IMR-90 (cell line): ENCODE measurements around the gene ITGA2. TPM values are rescaled to one million over a fixed set of nuclear protein-coding genes. Genes with fewer than 3 reads are reported as not detected.

Experiments
- ATAC-seq: fragments of 200-7000 bp; cut with Tn5 transposase; 2 replicates; pipeline ENCODE4 v1.9.1; 2020; ENCODE audit warnings: low read depth, mild to moderate bottlenecking, moderate library complexity
- BruUV-seq: library from RNA; stranded (reverse); fragments of 400-500 nt; replicated peaks from 2 replicates; lab custom pipeline; 2021; lab: Mats Ljungman, UMichigan
- CTCF ChIA-PET: fragments of 300-600 bp; formaldehyde crosslinking; extraction: SDS; loops from one replicate; lab custom pipeline; 2021; ENCODE audit warnings: antibody characterized with exemption; lab: Yijun Ruan, JAX
- POLR2A ChIA-PET: fragments of 300-600 bp; sonication (Branson Sonifier 250); formaldehyde crosslinking; loops from one replicate; lab custom pipeline; 2022; ENCODE audit warnings: antibody characterized with exemption; ENCODE audit not compliant: unreplicated experiment; lab: Charles Lee
- DNase-seq: peaks from one replicate; pipeline ENCODE4 v3.0.0; 2013
- H2AFZ ChIP-seq: replicated peaks from 2 replicates; pipeline ENCODE3; 2013; ENCODE audit warnings: low read length, mild to moderate bottlenecking; ENCODE audit not compliant: poor library complexity
- H2AK5ac ChIP-seq: 2 replicates; pipeline ENCODE4 v1.6.1; 2013; ENCODE audit warnings: low read depth, low read length, inconsistent platforms
- H2AK9ac ChIP-seq: replicated peaks from 2 replicates; pipeline ENCODE3; 2013; ENCODE audit warnings: mild to moderate bottlenecking, low read depth, low read length, moderate library complexity; ENCODE audit not compliant: poor library complexity
- H2BK120ac ChIP-seq: 2 replicates; pipeline ENCODE4 v1.6.1; 2013; ENCODE audit warnings: low read depth, low read length, inconsistent platforms
- H2BK15ac ChIP-seq: 3 replicates; pipeline ENCODE4 v1.6.1; 2013; ENCODE audit warnings: low read depth, low read length, inconsistent platforms
- H2BK20ac ChIP-seq: 2 replicates; pipeline ENCODE4 v1.6.1; 2013; ENCODE audit warnings: low read depth, mild to moderate bottlenecking, inconsistent platforms, low read length, moderate library complexity
- H2BK5ac ChIP-seq: 2 replicates; pipeline ENCODE4 v1.6.1; 2013; ENCODE audit warnings: mild to moderate bottlenecking, low read depth, low read length, inconsistent platforms; ENCODE audit not compliant: poor library complexity, severe bottlenecking
- H3K14ac ChIP-seq: replicated peaks from 2 replicates; pipeline ENCODE4 v1.6.1; 2013; ENCODE audit warnings: low read depth, low read length, inconsistent platforms
- H3K18ac ChIP-seq: 2 replicates; pipeline ENCODE4 v1.6.1; 2013; ENCODE audit warnings: low read depth, low read length, control low read depth
- H3K23ac ChIP-seq: 2 replicates; pipeline ENCODE4 v1.6.1; 2013; ENCODE audit warnings: low read depth, low read length, inconsistent platforms
- H3K27ac ChIP-seq: 2 replicates; pipeline ENCODE4 v1.5.1; 2013; ENCODE audit warnings: mild to moderate bottlenecking, control low read depth, low read length; ENCODE audit not compliant: insufficient read depth
- H3K27me3 ChIP-seq: 2 replicates; pipeline ENCODE4 v1.6.1; 2013; ENCODE audit warnings: low read length; ENCODE audit not compliant: control insufficient read depth, insufficient read depth
- H3K36me3 ChIP-seq: 2 replicates; pipeline ENCODE4 v1.6.1; 2013; ENCODE audit warnings: low read length, mixed read lengths; ENCODE audit not compliant: control insufficient read depth, insufficient read depth
- H3K4ac ChIP-seq: 2 replicates; pipeline ENCODE4 v1.6.1; 2013; ENCODE audit warnings: low read depth, low read length, inconsistent platforms
- H3K4me1 ChIP-seq: 2 replicates; pipeline ENCODE4 v1.6.1; 2013; ENCODE audit warnings: low read length, mixed read lengths; ENCODE audit not compliant: control insufficient read depth, insufficient read depth
- H3K4me2 ChIP-seq: 2 replicates; pipeline ENCODE4 v1.6.1; 2013; ENCODE audit warnings: low read depth, mild to moderate bottlenecking, control low read depth, low read length, moderate library complexity
- H3K4me3 ChIP-seq: 2 replicates; pipeline ENCODE4 v1.5.1; 2013; ENCODE audit warnings: low read depth, mild to moderate bottlenecking, control low read depth, low read length, moderate library complexity; ENCODE audit not compliant: insufficient read depth
- H3K56ac ChIP-seq: 2 replicates; pipeline ENCODE4 v1.6.1; 2013; ENCODE audit warnings: low read length, inconsistent platforms; ENCODE audit not compliant: insufficient read depth; ENCODE audit errors: extremely low read depth
- H3K79me1 ChIP-seq, 2 experiments: 2 replicates each; pipeline ENCODE4 v1.6.1; 2013; ENCODE audit warnings: low read length in 2 of 2, inconsistent platforms in 1 of 2, low read depth in 1 of 2
- H3K9ac ChIP-seq: 2 replicates; pipeline ENCODE4 v1.6.1; 2013; ENCODE audit warnings: low read depth, low read length, control low read depth
- H3K9me1 ChIP-seq: 2 replicates; pipeline ENCODE4 v1.6.1; 2013; ENCODE audit warnings: low read length, inconsistent platforms; ENCODE audit not compliant: insufficient read depth
- H3K9me3 ChIP-seq: 2 replicates; pipeline ENCODE4 v1.6.1; 2013; ENCODE audit warnings: low read length; ENCODE audit not compliant: control insufficient read depth, insufficient read depth
- H4K20me1 ChIP-seq: 2 replicates; pipeline ENCODE4 v1.6.1; 2013; ENCODE audit warnings: low read length, inconsistent platforms; ENCODE audit not compliant: insufficient read depth
- H4K5ac ChIP-seq: 2 replicates; pipeline ENCODE4 v1.6.1; 2013; ENCODE audit warnings: mild to moderate bottlenecking, low read depth, low read length, control low read depth
- H4K8ac ChIP-seq, 2 experiments: 2 replicates each; pipeline ENCODE4 v1.6.1; 2013; ENCODE audit warnings: low read depth in 2 of 2, low read length in 2 of 2, control low read depth in 1 of 2, inconsistent platforms in 1 of 2
- H4K91ac ChIP-seq: 2 replicates; pipeline ENCODE4 v1.6.1; 2013; ENCODE audit warnings: low read depth, low read length, inconsistent platforms; ENCODE audit not compliant: insufficient read depth
- BHLHE40 ChIP-seq: fragments of 150-350 bp; IDR thresholded peaks from 2 replicates; pipeline ENCODE4 v1.6.1; 2016; ENCODE audit warnings: mild to moderate bottlenecking, low read depth, low read length
- CEBPB ChIP-seq: IDR thresholded peaks from 2 replicates; pipeline ENCODE4 v1.6.1; 2012; ENCODE audit warnings: low read depth, low read length, improper control_type of control experiment
- CHD1 ChIP-seq: IDR thresholded peaks from 2 replicates; pipeline ENCODE4 v1.6.1; 2012; ENCODE audit warnings: low read depth, low read length, improper control_type of control experiment
- FOS ChIP-seq: fragments of 150-350 bp; IDR thresholded peaks from 2 replicates; pipeline ENCODE4 v1.6.1; 2016; ENCODE audit warnings: low read depth, low read length
- MAFK ChIP-seq: IDR thresholded peaks from 2 replicates; pipeline ENCODE4 v1.6.1; 2012; ENCODE audit warnings: low read depth, low read length, improper control_type of control experiment
- MAZ ChIP-seq: IDR thresholded peaks from 2 replicates; pipeline ENCODE4 v1.6.1; 2012; ENCODE audit warnings: low read depth, mild to moderate bottlenecking, low read length, improper control_type of control experiment, moderate library complexity, borderline replicate concordance
- MXI1 ChIP-seq: IDR thresholded peaks from 2 replicates; pipeline ENCODE4 v1.6.1; 2012; ENCODE audit warnings: low read depth, mild to moderate bottlenecking, low read length, moderate library complexity, borderline replicate concordance
- NFE2L2 ChIP-seq: fragments of 150-350 bp; IDR thresholded peaks from 2 replicates; pipeline ENCODE4 v1.6.1; 2016; ENCODE audit warnings: low read depth, mild to moderate bottlenecking, low read length
- POLR2A ChIP-seq: IDR thresholded peaks from 2 replicates; pipeline ENCODE4 v1.6.1; 2012; ENCODE audit warnings: mild to moderate bottlenecking, low read depth, low read length
- RAD21 ChIP-seq: IDR thresholded peaks from 2 replicates; pipeline ENCODE4 v1.6.1; 2012; ENCODE audit warnings: low read length, improper control_type of control experiment
- RCOR1 ChIP-seq: IDR thresholded peaks from 2 replicates; pipeline ENCODE4 v1.6.1; 2012; ENCODE audit warnings: mild to moderate bottlenecking, low read length, improper control_type of control experiment; ENCODE audit not compliant: insufficient replicate concordance
- RFX5 ChIP-seq: IDR thresholded peaks from 2 replicates; pipeline ENCODE4 v1.8.0; 2012; ENCODE audit warnings: low read depth, mild to moderate bottlenecking, low read length, moderate library complexity
- SMC3 ChIP-seq: fragments of 150-350 bp; IDR thresholded peaks from 2 replicates; pipeline ENCODE4 v1.6.1; 2016; ENCODE audit warnings: low read depth, mild to moderate bottlenecking, antibody characterized with exemption, low read length, moderate library complexity
- USF2 ChIP-seq: fragments of 150-350 bp; IDR thresholded peaks from 2 replicates; pipeline ENCODE4 v1.6.1; 2017; ENCODE audit warnings: mild to moderate bottlenecking, antibody characterized with exemption, low read length, low read depth
- WGBS, 2 experiments: methylation state at CpG; one replicate each; pipeline versions ENCODE4 v1.1.5 to v1.1.7; 2013; ENCODE audit warnings: missing lambda C conversion rate in 2 of 2; ENCODE audit not compliant: insufficient read length in 1 of 2; ENCODE audit errors: extremely low coverage in 2 of 2; 5-methylcytosine and 5-hydroxymethylcytosine counted together
- dilution Hi-C: fragments of 300-500 bp; cut with HindIII; formaldehyde crosslinking; loops from one replicate; pipeline ENCODE4 v1.14.3; 2018; ENCODE audit warnings: low sequenced_read_pairs; ENCODE audit not compliant: unreplicated experiment
- in situ Hi-C: fragments of 300-500 bp; cut with MboI; formaldehyde crosslinking; loops from 3 replicates; pipeline ENCODE4 v1.14.3; 2019; ENCODE audit warnings: low sequenced_read_pairs, inconsistent platforms, mixed read lengths
- intact Hi-C: fragments of 100-400 bp; cut with micrococcal nuclease; formaldehyde crosslinking; loops from 2 replicates; pipeline ENCODE4 v1.10.0; 2022
- polyA plus RNA-seq, 3 experiments: library from polyadenylated mRNA; depleted of rRNA; stranded (reverse); fragments of >200 nt; gene quantifications; 2 replicates each; pipeline ENCODE4 v1.2.3, GENCODE V29; 2012; ENCODE audit warnings: low replicate concordance in 1 of 3
- total RNA-seq: library from RNA; depleted of rRNA; stranded (reverse); fragments of >200 nt; gene quantifications from 2 replicates; pipeline ENCODE4 v1.2.3, GENCODE V29; 2012
- TF ChIP-seq, protein P1 (sequence below): conservative IDR thresholded peaks from 2 replicates; pipeline ENCODE4 v1.5.1; 2012; ENCODE audit warnings: mild to moderate bottlenecking, low read depth, low read length, improper control_type of control experiment
- TF ChIP-seq, protein P2 (sequence below): fragments of 150-350 bp; IDR thresholded peaks from 2 replicates; pipeline ENCODE4 v1.6.1; 2016; ENCODE audit warnings: low read depth, mild to moderate bottlenecking, low read length, moderate library complexity, borderline replicate concordance

The ITGA2 gene
- total and polyA plus RNA-seq, 2 of the 4 experiments (the other 2 are of a cell fraction), result 23.3 to 93.4 TPM

GRCh38 chr5:53112909-53113308 is 123.8 kb downstream of the ITGA2 start:
- H3K27me3 ChIP-seq, result no peaks in the 10 kb centered on the region
- H3K4me1 ChIP-seq, result no peaks in the 10 kb centered on the region; the same call in 1 of the 2 replicates
- H3K9me1 ChIP-seq, result peaks cover 4% of the 10 kb centered on the region; the same call in 1 of the 2 replicates
- TF ChIP-seq RFX5 (no peak), MXI1 (no peak), POLR2A (no peak), CHD1 (no peak), CEBPB (no peak), BHLHE40 (no peak), FOS (no peak), MAZ (no peak), RAD21 (no peak), MAFK (no peak), NFE2L2 (no peak), RCOR1 (no peak), USF2 (no peak), SMC3 (no peak)
- TF ChIP-seq, protein P1, sequence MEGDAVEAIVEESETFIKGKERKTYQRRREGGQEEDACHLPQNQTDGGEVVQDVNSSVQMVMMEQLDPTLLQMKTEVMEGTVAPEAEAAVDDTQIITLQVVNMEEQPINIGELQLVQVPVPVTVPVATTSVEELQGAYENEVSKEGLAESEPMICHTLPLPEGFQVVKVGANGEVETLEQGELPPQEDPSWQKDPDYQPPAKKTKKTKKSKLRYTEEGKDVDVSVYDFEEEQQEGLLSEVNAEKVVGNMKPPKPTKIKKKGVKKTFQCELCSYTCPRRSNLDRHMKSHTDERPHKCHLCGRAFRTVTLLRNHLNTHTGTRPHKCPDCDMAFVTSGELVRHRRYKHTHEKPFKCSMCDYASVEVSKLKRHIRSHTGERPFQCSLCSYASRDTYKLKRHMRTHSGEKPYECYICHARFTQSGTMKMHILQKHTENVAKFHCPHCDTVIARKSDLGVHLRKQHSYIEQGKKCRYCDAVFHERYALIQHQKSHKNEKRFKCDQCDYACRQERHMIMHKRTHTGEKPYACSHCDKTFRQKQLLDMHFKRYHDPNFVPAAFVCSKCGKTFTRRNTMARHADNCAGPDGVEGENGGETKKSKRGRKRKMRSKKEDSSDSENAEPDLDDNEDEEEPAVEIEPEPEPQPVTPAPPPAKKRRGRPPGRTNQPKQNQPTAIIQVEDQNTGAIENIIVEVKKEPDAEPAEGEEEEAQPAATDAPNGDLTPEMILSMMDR, result no peak
- TF ChIP-seq, protein P2, sequence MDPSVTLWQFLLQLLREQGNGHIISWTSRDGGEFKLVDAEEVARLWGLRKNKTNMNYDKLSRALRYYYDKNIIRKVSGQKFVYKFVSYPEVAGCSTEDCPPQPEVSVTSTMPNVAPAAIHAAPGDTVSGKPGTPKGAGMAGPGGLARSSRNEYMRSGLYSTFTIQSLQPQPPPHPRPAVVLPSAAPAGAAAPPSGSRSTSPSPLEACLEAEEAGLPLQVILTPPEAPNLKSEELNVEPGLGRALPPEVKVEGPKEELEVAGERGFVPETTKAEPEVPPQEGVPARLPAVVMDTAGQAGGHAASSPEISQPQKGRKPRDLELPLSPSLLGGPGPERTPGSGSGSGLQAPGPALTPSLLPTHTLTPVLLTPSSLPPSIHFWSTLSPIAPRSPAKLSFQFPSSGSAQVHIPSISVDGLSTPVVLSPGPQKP, result no peak
- no peak overlapping the region for H2BK20ac ChIP-seq
- H3K79me1 ChIP-seq, result peaks cover 14 to 26% of the 10 kb centered on the region in 2 experiments
- ChIA-PET POLR2A (no interaction called here), CTCF (no interaction called here)
- H3K14ac ChIP-seq, result no peak overlapping the region
- intact Hi-C loops, result no loop called here
- H3K36me3 ChIP-seq, result no peaks in the 10 kb centered on the region
- 67% methylated on average over 1 of the region's 3 CpGs; no CpG with 5 or more reads in 1 of the 2 experiments for WGBS, 2 experiments
- dilution Hi-C loops, result no loop called here
- H3K9ac ChIP-seq, result no peak overlapping the region
- H3K27ac ChIP-seq, result no peak overlapping the region
- no peak overlapping the region for H2AK9ac ChIP-seq
- no peak overlapping the region for H3K18ac ChIP-seq
- no peaks in the 10 kb centered on the region for H3K9me3 ChIP-seq
- no peak for ATAC-seq
- H2BK5ac ChIP-seq, result no peak overlapping the region
- H2BK15ac ChIP-seq, result no peak overlapping the region
- DNase-seq, result no peak
- H3K23ac ChIP-seq, result no peak overlapping the region
- H4K5ac ChIP-seq, result no peak overlapping the region
- H3K4ac ChIP-seq, result no peak overlapping the region
- in situ Hi-C loops, result no loop called here
- no peaks in the 10 kb centered on the region for H4K20me1 ChIP-seq
- H2AK5ac ChIP-seq, result no peak overlapping the region
- no peak overlapping the region for H2AFZ ChIP-seq
- no peak overlapping the region for H3K4me2 ChIP-seq
- no peak overlapping the region for H3K4me3 ChIP-seq
- BruUV-seq, result no TSS peak
- H4K91ac ChIP-seq, result no peak overlapping the region
- no peak overlapping the region for H4K8ac ChIP-seq
- no peak overlapping the region for H3K56ac ChIP-seq
- no peak overlapping the region for H2BK120ac ChIP-seq
